HEK293 (cell line): ENCODE measurements around the gene CDK5R1.

ENCODE experiments used
- CTCF ChIA-PET: fragments of 350-600 bp; formaldehyde crosslinking; extraction: SDS; loops from one replicate; lab custom pipeline; 2021; ENCODE audit warnings: antibody characterized with exemption; lab: Yijun Ruan, JAX
- POLR2A ChIA-PET: fragments of 300-600 bp; formaldehyde crosslinking; extraction: SDS; loops from one replicate; lab custom pipeline; 2020; ENCODE audit warnings: antibody characterized with exemption, inconsistent platforms; lab: Yijun Ruan, JAX
- H3K27ac ChIP-seq: fragments of 200-500 bp; sonication (Bioruptor generic); 2 replicates; pipeline ENCODE4 v1.5.1; 2014; ENCODE audit warnings: low read depth, low read length, control low read depth, inconsistent platforms; ENCODE audit errors: extremely low read depth
- H3K36me3 ChIP-seq, 2 experiments: fragments of 200-500 bp in 1 of 2; sonication (Bioruptor generic) in 1 of 2; 1 replicate in 1 of 2; 2 replicates in 1 of 2; pipeline ENCODE4 v1.5.1; 2014 to 2017; ENCODE audit warnings: inconsistent platforms in 2 of 2, low read length in 2 of 2; ENCODE audit not compliant: control insufficient read depth in 2 of 2, insufficient read depth in 1 of 2
- H3K4me1 ChIP-seq: fragments of 200-500 bp; sonication (Bioruptor generic); 2 replicates; pipeline ENCODE4 v1.5.1; 2014; ENCODE audit warnings: mild to moderate bottlenecking, low read length, inconsistent platforms; ENCODE audit not compliant: control insufficient read depth, insufficient read depth
- H3K4me3 ChIP-seq: 2 replicates; pipeline ENCODE4 v1.5.1; 2011; ENCODE audit warnings: low read depth, mild to moderate bottlenecking, control low read depth, low read length, moderate library complexity
- H3K9me3 ChIP-seq: fragments of 200-500 bp; sonication (Bioruptor generic); 2 replicates; pipeline ENCODE4 v1.5.1; 2014; ENCODE audit warnings: low read depth, low read length, inconsistent platforms; ENCODE audit not compliant: control insufficient read depth, insufficient read depth
- HOXA7 ChIP-seq: sonication (generic); formaldehyde crosslinking; IDR thresholded peaks from 2 replicates; pipeline ENCODE4 v1.8.1; 2022; ENCODE audit warnings: missing genetic modification reagents, borderline replicate concordance
- OVOL3 ChIP-seq: fragments of 450-650 bp; formaldehyde crosslinking; IDR thresholded peaks from 2 replicates; pipeline ENCODE4 v1.5.1; 2016; ENCODE audit warnings: missing biosample characterization, missing genetic modification characterization
- SP3 ChIP-seq: fragments of 450-650 bp; formaldehyde crosslinking; IDR thresholded peaks from 2 replicates; pipeline ENCODE4 v1.5.1; 2016; ENCODE audit warnings: missing biosample characterization, missing genetic modification characterization
- TRIM28 ChIP-seq: IDR thresholded peaks from 2 replicates; pipeline ENCODE4 v1.6.1; 2011; ENCODE audit warnings: low read length, control low read depth, borderline replicate concordance
- TSHZ1 ChIP-seq: fragments of 450-650 bp; formaldehyde crosslinking; IDR thresholded peaks from 2 replicates; pipeline ENCODE4 v1.5.1; 2016; ENCODE audit warnings: missing biosample characterization, missing genetic modification characterization, borderline replicate concordance
- ZBTB7A ChIP-seq: fragments of 450-650 bp; formaldehyde crosslinking; IDR thresholded peaks from 2 replicates; pipeline ENCODE4 v1.5.1; 2016; ENCODE audit warnings: low read depth, missing biosample characterization, missing genetic modification characterization
- ZFHX2 ChIP-seq: fragments of 450-650 bp; formaldehyde crosslinking; conservative IDR thresholded peaks from 2 replicates; pipeline ENCODE4 v1.5.1; 2016; ENCODE audit warnings: missing biosample characterization, missing genetic modification characterization
- ZIC2 ChIP-seq: fragments of 450-650 bp; formaldehyde crosslinking; IDR thresholded peaks from 2 replicates; pipeline ENCODE4 v1.5.1; 2016; ENCODE audit warnings: missing biosample characterization, missing genetic modification characterization
- ZNF112 ChIP-seq: fragments of 450-650 bp; formaldehyde crosslinking; IDR thresholded peaks from 2 replicates; pipeline ENCODE4 v1.5.0; 2017; ENCODE audit warnings: missing biosample characterization, missing genetic modification characterization
- ZNF157 ChIP-seq: fragments of 450-650 bp; formaldehyde crosslinking; IDR thresholded peaks from 2 replicates; pipeline ENCODE4 v1.5.1; 2016; ENCODE audit warnings: missing biosample characterization, missing genetic modification characterization
- ZNF16 ChIP-seq: fragments of 450-650 bp; formaldehyde crosslinking; IDR thresholded peaks from 2 replicates; pipeline ENCODE4 v1.5.1; 2016; ENCODE audit warnings: low read depth, missing biosample characterization, missing genetic modification characterization
- ZNF169 ChIP-seq: fragments of 450-650 bp; formaldehyde crosslinking; IDR thresholded peaks from 2 replicates; pipeline ENCODE4 v1.5.1; 2016; ENCODE audit warnings: missing biosample characterization, missing genetic modification characterization
- ZNF202 ChIP-seq: fragments of 450-650 bp; formaldehyde crosslinking; IDR thresholded peaks from 2 replicates; pipeline ENCODE4 v1.5.1; 2016; ENCODE audit warnings: missing biosample characterization, missing genetic modification characterization, borderline replicate concordance
- ZNF211 ChIP-seq: fragments of 450-650 bp; formaldehyde crosslinking; IDR thresholded peaks from 2 replicates; pipeline ENCODE4 v1.5.1; 2016; ENCODE audit warnings: low read depth, missing biosample characterization, missing genetic modification characterization
- ZNF24 ChIP-seq: fragments of 450-650 bp; formaldehyde crosslinking; IDR thresholded peaks from 2 replicates; pipeline ENCODE4 v1.5.1; 2016; ENCODE audit warnings: missing biosample characterization, missing genetic modification characterization
- ZNF302 ChIP-seq: fragments of 450-650 bp; formaldehyde crosslinking; IDR thresholded peaks from 2 replicates; pipeline ENCODE4 v1.5.1; 2016; ENCODE audit warnings: missing biosample characterization, missing genetic modification characterization, low read depth
- ZNF335 ChIP-seq: fragments of 450-650 bp; formaldehyde crosslinking; conservative IDR thresholded peaks from 2 replicates; pipeline ENCODE4 v1.5.1; 2016; ENCODE audit warnings: missing biosample characterization, missing genetic modification characterization
- ZNF529 ChIP-seq: fragments of 450-650 bp; formaldehyde crosslinking; IDR thresholded peaks from 2 replicates; pipeline ENCODE4 v1.5.1; 2017; ENCODE audit warnings: missing genetic modification characterization, missing biosample characterization; ENCODE audit not compliant: insufficient replicate concordance
- ZNF530 ChIP-seq: fragments of 450-650 bp; formaldehyde crosslinking; IDR thresholded peaks from 2 replicates; pipeline ENCODE4 v1.5.1; 2016; ENCODE audit warnings: low read depth, missing biosample characterization, missing genetic modification characterization
- ZNF571 ChIP-seq: fragments of 450-650 bp; formaldehyde crosslinking; IDR thresholded peaks from 2 replicates; pipeline ENCODE4 v1.5.0; 2017; ENCODE audit warnings: missing biosample characterization, missing genetic modification characterization
- ZNF585B ChIP-seq: fragments of 450-650 bp; formaldehyde crosslinking; IDR thresholded peaks from 2 replicates; pipeline ENCODE4 v1.5.1; 2016; ENCODE audit warnings: missing biosample characterization, missing genetic modification characterization
- ZNF623 ChIP-seq: fragments of 450-650 bp; formaldehyde crosslinking; IDR thresholded peaks from 2 replicates; pipeline ENCODE4 v1.5.1; 2016; ENCODE audit warnings: missing biosample characterization, missing genetic modification characterization
- ZNF707 ChIP-seq: fragments of 450-650 bp; formaldehyde crosslinking; IDR thresholded peaks from 2 replicates; pipeline ENCODE4 v1.5.1; 2016; ENCODE audit warnings: missing biosample characterization, missing genetic modification characterization
- ZNF768 ChIP-seq: fragments of 450-650 bp; formaldehyde crosslinking; IDR thresholded peaks from 2 replicates; pipeline ENCODE4 v1.5.1; 2018; ENCODE audit warnings: missing biosample characterization, mild to moderate bottlenecking, missing genetic modification characterization
- ZNF791 ChIP-seq: fragments of 450-650 bp; formaldehyde crosslinking; IDR thresholded peaks from 2 replicates; pipeline ENCODE4 v1.5.1; 2016; ENCODE audit warnings: missing biosample characterization, missing genetic modification characterization
- ZNF792 ChIP-seq: fragments of 450-650 bp; formaldehyde crosslinking; IDR thresholded peaks from 2 replicates; pipeline ENCODE4 v1.5.1; 2016; ENCODE audit warnings: missing biosample characterization, missing genetic modification characterization
- ZNF830 ChIP-seq: fragments of 450-650 bp; IDR thresholded peaks from 2 replicates; pipeline ENCODE4 v1.5.0; 2018; ENCODE audit warnings: missing biosample characterization, missing genetic modification characterization, low read depth, mild to moderate bottlenecking, moderate library complexity
- ZSCAN23 ChIP-seq: fragments of 450-650 bp; formaldehyde crosslinking; IDR thresholded peaks from 2 replicates; pipeline ENCODE4 v1.5.1; 2016; ENCODE audit warnings: missing biosample characterization, missing genetic modification characterization

The CDK5R1 gene

GRCh38 chr17:32475258-32475657 is 11.5 kb upstream of the CDK5R1 start:
- H3K9me3 ChIP-seq = no peaks in the 10 kb centered on the region
- POLR2A ChIA-PET = no interaction called here
- H3K4me1 ChIP-seq = no peaks in the 10 kb centered on the region
- H3K27ac ChIP-seq = no peak overlapping the region
- peaks cover 98% of the 10 kb centered on the region in 2 experiments for H3K36me3 ChIP-seq
- H3K4me3 ChIP-seq = no peak overlapping the region
- no peak for TF ChIP-seq OVOL3
- no peak for TF ChIP-seq TSHZ1 (tag by site-specific recombination)
- TF ChIP-seq ZSCAN23 (tag by site-specific recombination) = no peak
- TF ChIP-seq ZNF335 = no peak
- no peak for TF ChIP-seq ZNF24 (tag by site-specific recombination)
- no peak for TF ChIP-seq ZNF169 (tag by site-specific recombination)
- no peak for TF ChIP-seq ZNF529 (tag by site-specific recombination)
- no peak for TF ChIP-seq ZNF157 (tag by site-specific recombination)
- no peak for TF ChIP-seq ZNF623 (tag by site-specific recombination)
- TF ChIP-seq ZIC2 (tag by site-specific recombination) = no peak
- TF ChIP-seq HOXA7 = no peak
- TF ChIP-seq ZNF112 (tag by site-specific recombination) = no peak
- TF ChIP-seq ZNF768 = no peak
- CTCF ChIA-PET = interaction anchor here (0.9 to 5.9 kb wide), 5 partner anchors 8 to 13 kb away, joined by 3 to 70 read pairs (median 4); no protein-coding TSS in a partner anchor

GRCh38 chr17:32477220-32477619 is 9.6 kb upstream of the CDK5R1 start:
- peaks cover 97 to 98% of the 10 kb centered on the region in 2 experiments for H3K36me3 ChIP-seq
- no peak overlapping the region for H3K4me3 ChIP-seq
- ChIA-PET CTCF (interaction anchor here (0.8 to 2.6 kb wide), 2 partner anchors 15 to 29 kb away, joined by 3 to 38 read pairs; no protein-coding TSS in a partner anchor), POLR2A (no interaction called here)
- no peaks in the 10 kb centered on the region for H3K9me3 ChIP-seq
- H3K27ac ChIP-seq = no peak overlapping the region
- no peaks in the 10 kb centered on the region for H3K4me1 ChIP-seq
- TF ChIP-seq ZFHX2 (no peak), ZNF830 (tag by site-specific recombination) (no peak), SP3 (no peak), ZNF202 (no peak), ZNF571 (tag by site-specific recombination) (no peak), ZNF792 (tag by site-specific recombination) (no peak), ZNF791 (tag by site-specific recombination) (no peak), TRIM28 (no peak), ZNF707 (tag by site-specific recombination) (no peak), ZNF530 (no peak), ZNF302 (no peak), ZNF16 (no peak), ZBTB7A (tag by site-specific recombination) (no peak), ZNF585B (tag by site-specific recombination) (no peak), ZNF211 (tag by site-specific recombination) (no peak)
